ENCODE measurements around the gene KRT76.
"Not testable (repeated sequence)": the region's sequence is repeated elsewhere in the genome, so short reads cannot be mapped to it uniquely, and the experiment has no call there.

KRT76 gene

GRCh38 chr12:52796839-52797528, 19.8 kb upstream of the KRT76 start:
- no peak for DNase-seq

GRCh38 chr12:52796429-52796794, 19.3 kb upstream of the KRT76 start:
- no peak for DNase-seq

DNA sequence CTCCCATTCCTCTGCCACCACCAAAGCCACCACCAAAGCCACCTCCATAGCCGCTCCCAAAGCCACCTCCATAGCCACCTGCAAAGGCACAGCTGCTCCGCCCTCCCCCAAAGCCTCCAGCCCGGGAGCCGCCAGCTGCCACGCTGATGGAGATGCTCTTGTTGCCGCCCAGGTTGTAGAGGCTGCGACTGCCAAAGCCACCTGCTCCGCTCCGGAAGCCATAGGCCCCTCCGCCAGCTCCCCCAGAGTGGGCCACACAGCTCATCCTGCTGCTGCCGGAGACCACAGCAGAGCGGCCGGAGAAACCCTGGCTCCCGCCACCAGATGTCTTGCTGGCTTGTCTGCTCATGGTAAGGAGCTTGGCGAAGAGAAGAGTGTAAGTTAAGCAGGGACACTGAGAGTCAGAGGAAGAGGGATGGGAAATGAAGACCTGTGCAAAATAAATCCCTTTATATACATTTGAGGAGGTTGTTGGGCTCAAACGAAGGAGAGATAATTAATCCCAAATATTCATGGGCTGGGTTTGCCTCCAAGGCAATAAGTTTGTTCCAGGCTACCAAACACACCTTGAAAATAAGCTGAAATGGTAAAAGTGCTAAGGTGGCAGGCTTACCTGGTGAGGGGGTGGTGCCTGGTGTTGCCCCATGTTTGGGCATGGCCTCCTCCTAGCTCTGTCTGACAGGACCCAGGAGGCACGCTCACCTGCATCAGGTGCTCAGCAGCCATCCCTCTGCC, 18.7 kb upstream of the KRT76 start, which contains the start of gene KRT3:
Gene KRT3 (minus strand): TSS at position 424 of the 735 bp plus-strand sequence. CDS start 75 bp downstream, at position 349.
- DNase-seq, result no peak

- DNase-seq, result not testable (repeated sequence)
Measured at GRCh38 chr12:52795332-52795674, 18.2 kb upstream of the KRT76 start.

DNA sequence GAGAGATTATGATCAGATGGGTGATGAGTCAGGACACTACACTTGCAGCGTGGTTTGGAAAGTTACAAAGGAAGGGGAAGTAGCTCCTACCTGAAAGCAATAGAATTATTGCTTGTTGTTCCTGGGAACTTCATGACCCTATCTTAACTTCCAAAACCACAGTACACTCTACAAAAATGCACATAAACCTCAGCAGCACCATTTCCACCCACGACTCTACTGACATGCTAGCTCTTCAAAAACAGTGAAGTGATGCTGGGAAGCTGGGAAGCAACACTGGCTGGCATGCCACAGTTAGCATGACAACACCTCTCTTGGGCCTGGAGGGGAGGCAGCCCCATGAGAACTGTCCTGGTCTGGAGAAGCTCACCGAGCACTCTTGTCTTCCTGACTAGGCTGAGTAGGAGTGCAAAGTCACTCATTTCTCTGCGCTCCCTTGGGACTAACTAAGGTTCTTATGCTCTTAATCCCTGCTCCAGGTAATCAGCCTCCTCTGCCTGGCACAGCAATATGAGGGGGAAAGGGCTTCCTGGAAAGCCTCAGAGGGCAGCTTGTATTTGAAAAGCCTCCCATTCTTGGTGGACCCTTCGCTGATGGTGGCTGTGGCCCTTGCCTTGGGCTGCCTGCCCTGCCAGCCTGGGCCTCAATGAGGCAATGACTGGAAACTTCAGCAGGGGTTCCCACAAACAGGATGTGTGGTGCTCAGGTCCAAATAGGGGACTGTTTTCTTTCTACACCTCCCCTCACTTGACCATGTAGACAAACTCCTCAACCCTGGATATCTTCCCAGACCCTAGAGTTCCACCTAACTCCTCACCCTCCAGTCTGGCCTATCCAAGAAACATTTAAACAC, 17.6 kb upstream of the KRT76 start:
- DNase-seq, result no peak

GRCh38 chr12:52792185-52793029, 15.3 kb upstream of the KRT76 start:
- DNase-seq, result no peak

DNA sequence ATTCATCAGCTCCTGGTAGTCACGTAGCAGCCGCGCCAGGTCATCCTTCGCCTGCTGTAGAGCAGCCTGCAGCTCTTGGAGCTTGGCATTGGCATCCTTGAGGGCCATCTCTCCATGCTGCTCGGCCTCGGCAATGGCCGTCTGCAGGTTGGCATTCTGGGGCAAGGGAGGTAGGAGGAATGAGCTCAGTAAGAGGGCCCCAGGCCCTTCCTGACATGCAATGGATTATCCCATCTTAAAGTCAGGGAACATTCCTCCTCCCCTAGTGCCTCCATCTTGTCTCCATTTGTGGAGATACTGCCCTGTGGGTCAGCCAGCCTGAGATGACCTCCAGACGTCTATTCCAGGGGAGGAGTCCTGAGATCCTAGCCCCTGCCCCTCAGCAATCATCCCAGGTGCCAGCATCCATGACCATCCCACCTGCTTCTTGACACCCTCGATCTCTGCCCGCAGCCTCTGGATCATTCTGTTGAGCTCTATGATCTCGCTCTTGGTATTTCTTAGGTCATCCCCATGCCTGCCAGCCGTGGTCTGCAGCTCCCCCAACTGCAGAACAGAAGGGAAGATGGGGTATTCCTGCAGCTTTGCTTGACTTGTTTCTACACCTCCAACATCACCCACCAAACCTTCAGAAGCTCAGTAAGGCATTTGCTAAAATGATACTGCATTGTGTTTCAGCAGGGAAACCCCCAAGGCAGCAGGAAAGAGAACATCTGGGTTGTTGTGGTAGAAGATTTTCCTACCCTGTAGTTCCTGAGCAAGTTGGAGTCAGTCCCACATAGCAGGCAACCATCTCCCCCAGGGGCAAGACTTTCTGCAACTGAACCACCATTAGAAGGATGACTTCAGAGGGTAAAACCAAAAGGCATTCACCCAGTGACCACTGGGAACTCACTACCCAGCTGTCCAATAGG, 14.4 kb upstream of the KRT76 start:
- no peak for DNase-seq

DNA sequence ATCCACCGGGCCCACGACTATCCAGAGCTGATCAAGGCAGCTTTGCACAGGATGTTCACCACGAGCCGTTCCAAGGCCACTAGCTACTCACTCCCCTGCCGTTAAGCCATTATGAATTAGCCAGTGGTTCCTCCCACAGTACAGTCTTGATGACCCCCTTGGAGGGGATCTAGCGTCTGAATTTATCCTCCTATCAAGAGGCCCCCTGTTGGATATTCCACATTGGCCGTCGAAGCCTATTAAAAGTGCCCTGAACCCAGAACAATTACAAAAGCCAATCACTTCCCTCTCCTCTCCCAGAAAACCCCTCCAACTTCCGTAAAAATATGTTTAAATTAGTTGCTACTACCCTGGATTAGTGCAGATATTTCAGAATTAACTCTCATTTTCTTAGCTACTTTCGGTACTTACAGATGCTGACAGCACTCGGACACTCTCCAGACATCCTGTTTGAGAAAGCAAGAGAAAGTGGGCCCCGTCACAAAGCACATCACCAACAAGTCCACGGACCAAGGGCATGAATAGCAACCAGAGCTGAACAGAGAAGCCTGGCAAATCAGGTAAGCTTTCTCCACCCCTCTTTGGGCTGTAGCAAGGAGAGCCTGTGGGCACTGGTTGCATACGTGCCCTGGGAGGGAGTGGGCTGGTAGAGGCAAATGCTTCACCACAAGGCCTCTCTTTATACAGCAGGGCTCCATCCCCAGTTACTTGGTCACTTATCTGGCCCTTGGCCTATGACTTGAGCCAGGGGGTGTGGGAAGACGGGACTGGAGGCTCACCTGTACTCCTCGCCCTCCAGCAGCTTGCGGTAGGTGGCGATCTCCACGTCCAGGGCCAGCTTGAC, 13.5 kb upstream of the KRT76 start:
- DNase-seq, result no peak

GRCh38 chr12:52789637-52790426, 12.7 kb upstream of the KRT76 start:
- DNase-seq, result peak in 1 of 2 donors; percentile 18

DNA sequence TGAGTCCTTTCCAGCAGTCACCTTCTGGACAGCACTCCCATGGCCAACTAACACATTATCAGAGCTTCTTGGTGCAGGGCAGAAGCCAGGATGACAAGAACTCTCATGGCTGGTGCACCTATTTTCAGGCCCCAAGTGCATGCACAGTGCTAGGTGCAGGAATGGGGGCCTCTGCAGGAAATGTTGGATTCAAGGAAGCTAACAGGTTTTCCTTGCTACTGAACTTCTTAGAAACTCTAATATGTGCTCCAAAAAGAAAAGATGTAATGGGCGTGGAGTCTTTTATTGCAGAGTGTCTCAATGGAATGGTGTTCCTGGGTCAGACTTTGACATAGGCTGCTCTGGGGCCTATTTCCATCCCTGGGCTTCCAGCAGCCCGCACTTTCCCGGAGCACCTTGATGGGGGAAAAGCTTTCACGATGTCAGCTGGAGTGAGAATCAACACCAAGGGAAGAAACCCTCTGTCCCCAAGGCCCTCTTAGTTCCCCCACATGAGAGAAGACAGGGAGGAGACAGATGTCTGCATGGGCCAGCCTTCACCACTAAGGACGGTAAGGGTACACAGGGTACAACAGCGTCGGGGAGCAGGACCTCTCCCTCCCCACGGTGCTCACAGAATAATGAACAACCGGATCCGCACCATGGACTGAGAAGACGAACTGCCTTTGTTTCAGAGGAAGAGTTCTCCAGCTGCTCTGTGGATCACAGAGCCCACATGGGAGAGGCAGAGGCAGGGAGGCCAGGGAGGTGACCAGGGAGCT, 11.9 kb upstream of the KRT76 start:
- no peak for DNase-seq

DNA sequence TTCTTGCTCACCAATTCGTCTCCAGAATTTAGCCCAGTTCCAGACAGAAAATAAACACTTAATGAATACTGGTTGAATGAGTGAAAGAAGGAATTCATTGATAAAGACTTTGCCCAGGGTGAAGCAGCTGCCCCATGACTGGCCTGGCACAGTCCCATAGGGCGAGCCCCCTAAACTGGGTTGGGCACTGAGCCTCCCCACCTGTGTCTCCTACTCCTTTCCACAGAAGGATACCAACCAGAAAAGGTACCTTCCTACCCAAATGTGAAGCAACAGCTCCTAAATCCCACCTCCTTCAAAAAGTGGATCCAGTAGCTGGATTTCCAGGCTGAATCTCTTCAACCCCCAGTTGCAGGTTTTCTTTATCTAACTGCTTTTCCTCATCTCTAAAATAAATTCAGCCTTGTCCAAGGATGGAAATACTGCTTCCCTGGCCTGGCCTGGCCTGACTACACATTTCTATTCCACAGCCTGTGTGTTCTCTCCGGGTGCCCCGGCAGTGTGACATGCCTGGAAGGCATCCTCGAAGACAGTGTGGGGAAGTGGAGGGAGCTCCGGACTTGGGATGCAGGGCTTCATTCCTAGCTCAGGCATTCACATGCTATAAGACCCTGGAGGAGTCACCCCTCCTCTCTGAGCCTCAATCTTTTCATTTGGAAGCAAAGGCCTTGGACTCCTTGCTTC, 11.2 kb upstream of the KRT76 start:
- no peak for DNase-seq

DNA sequence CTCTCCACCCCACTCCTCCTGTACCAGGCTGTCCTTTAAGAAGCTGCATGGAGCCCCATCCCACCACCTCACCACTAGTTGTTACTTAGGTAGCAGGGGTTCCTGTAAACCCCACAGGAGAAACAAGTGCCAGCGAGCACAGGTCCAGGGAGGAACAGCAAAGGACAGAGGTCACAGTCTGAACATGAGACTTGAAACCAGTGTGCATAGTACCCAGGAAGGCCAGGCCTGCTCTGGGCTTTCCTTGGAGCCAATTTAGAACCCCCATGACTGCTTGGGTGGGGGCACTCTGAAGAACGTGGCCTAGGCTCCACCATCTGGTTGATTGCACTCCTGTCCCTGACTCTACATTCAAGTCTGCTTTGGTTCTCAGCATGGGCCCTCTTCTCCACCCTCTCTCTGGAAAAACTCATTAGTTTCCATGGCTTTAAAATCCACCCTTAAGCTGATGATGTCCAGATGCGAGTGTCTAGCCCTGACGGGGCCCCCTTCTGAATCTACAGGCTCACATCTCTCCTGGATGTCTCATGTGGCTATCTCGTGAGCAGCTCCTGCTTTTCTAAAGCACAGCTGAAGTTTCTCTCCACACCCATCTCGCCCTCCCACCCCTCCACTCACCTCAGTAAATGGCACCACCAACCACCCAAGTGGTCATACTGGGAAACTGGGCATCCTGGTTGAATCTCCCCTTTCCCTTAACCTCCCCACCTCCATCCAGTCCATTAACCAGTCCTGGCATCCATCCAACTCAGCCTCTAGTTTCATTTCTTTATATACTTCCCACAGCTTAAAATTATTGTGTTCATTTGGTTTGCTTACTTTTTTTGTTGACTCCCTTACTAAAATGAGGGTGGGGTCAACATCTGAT, 10.4 kb upstream of the KRT76 start:
- no peak for DNase-seq

DNA sequence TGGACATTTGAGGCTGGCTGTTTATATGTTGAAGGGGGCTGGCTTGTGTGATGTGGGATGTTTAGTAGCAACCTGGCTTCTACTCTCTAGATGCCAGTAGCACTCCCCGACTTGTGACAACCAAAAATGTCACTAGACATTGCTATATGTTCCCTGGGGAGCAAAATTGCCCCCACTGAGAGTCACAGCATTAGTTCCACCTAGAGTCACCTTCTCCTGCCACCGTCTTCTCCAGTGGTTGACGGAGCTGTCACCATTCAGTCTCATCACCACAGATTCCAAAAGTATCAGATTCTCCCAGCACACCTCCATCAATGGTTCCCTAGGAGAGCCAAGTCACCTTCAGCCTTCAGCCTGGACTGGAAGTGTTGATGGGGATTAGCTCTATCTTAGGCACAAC, 7.8 kb upstream of the KRT76 start:
- DNase-seq, result no peak

DNA sequence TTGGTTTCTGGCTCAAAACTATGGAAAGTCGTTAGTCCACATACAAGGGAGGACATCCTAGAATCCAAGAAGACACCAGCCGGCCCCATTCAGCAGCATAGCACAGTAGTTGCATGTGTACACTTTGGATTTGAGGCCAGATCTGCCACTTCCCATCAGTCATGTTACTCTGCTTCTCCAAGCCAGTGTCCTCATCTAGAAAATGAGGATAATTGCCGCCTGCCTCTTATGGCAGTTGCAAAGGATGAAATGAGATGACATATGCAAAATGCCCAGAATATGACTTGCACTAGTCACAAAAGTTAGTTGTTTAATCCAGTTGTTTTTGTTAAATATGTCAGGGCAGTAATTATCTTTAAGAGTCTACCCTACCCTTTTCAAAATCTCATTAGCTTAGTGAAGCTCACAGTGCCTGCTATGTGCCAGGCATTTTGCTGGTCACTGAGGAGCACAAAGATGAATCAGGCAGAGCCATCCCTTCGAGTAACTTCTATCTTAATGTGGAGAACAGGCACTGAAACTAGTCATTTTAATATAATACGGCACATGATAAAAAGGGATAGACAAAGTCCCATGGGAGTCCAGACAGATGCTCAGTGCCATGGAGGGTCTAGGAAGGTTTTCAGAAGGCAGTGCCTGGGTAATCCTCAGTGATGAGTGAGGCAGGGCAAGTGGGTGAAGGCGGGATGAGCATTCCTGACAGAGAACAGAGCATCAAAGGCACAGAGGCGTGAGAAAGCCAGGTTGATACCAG, 6.6 kb upstream of the KRT76 start:
- no peak for DNase-seq

DNA sequence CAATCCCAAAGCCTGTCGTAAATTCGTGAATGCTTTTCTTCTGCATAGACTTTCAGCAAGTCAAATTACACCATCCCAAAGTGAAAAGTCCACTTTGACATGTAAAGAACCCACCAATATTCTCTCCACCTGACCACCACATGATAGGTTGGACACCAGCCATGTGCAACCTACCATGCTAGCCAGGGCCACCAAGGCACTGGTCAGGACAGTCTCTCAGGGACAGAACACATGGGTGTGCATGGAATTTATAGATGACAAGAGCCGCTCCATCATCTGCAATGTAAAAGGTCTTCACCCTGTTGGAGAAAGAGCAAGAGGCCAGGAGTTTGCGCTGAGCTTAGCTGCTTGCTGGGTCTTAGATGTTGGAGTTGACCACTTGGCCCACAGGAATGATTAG, 5.4 kb upstream of the KRT76 start:
- no peak for DNase-seq

DNA sequence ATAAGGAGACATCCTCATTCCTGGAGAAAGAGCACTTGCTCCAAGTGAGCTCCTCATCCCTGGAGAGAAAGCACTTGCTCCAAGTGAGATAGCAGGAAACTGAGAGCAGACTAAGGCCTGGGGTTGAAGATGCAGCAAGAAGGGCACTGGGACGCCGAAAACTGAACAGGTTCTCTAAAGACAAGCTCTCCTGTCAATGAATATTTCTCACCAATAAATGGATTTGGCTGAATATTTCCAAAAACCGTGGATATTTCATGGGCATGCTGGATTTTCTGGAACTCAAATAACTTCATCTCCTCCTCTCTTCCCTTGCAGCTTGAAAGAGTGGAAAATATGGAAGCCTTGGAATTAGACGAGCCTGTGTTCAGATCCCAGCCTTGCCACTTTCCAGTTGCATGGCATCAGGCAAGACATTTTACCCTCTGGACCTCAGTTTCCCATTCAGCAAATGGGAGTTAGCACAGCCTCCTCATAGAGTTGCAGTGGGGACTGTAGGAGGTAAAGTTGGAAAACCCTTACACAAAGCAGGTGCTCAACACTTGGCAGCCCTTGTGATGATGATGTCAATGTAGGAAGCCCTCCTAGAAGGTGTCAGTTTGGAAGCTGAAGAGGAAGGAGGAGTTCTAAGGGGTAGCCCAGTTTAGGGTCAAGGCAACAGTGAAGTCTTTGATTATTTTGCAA, 4.4 kb upstream of the KRT76 start:
- DNase-seq, result no peak

All from stimulated activated CD4-positive, alpha-beta T cell treated with anti-CD3 and anti-CD28 coated beads, Interleukin-2, amount 100 ng/mL, for 24 hours (primary cell).